Measurements from ENCODE around the gene FBXO27. TPM values are rescaled to one million over a fixed set of nuclear protein-coding genes. Genes with fewer than 3 reads are reported as not detected.

Gene FBXO27
- polyA plus RNA-seq, 3 donors = not detected

DNA sequence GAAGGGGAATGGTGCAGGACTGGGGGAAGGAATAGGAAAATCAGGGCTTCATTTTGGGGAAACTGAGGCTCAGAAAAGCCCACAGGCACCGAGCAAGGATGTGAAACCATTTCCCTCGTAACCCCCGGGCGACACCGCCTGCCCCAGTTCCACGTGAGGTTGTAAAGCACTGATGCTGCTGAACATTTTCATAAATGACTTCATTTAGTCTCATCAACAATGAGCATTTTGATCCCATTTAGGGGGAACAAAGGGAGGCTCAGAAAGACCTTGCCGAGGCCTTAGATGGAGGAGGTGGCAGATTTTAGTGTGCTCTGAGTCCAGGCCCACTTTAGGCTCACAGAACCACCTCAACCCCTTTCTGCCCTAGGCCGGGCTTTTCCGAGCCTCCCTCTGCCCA, 20.5 kb upstream of the FBXO27 start:
- Mint-ChIP-seq H3K9me3 (peaks cover 0 to 14% (median 1%) of the 10 kb centered on the region in 7 donors), H3K36me3 (no peaks in the 10 kb centered on the region)
- no peaks in the 10 kb centered on the region for H3K27me3 ChIP-seq (ENCODE audit: control insufficient read depth in 2 of 2, insufficient read depth in 2 of 2, low read length in 2 of 2)

DNA sequence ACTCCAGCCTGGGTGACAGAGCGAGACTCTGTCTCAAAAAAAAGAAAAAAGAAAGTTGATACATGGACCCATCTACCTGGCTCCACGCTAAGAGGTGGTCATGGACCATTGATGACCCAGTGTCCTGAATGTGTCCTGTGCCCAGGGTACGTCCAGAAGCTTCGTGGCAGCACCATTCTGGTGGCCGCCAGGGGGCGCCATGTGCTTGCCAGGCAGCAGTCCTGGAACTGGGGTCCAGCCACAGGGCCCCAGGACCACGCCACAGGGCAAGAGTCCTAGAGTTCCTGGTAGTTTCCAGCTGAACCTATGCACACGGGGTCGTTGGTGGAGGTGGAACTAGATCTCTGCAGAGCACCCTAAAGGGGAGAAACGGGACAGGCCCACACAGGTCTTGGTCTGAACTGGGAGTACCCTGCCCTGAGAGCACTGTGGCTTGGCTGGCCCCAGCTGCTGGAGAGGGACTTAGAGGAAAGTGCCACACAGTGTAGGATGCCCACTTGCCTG, 19.9 kb upstream of the FBXO27 start:
- H3K36me3 ChIP-seq (replicated peaks in 1 of 2; ENCODE audit: control insufficient read depth in 1 of 2, insufficient read depth in 2 of 2, low read length in 2 of 2) = no peaks in the 10 kb centered on the region
- H2AFZ ChIP-seq (ENCODE audit: insufficient read depth, low read depth, low read length, poor library complexity, severe bottlenecking) = no peak overlapping the region
- peaks cover 0 to 13% (median 1%) of the 10 kb centered on the region in 7 donors for H3K9me3 Mint-ChIP-seq
- H3K4me2 ChIP-seq (replicated peaks; ENCODE audit: extremely low read depth, low read length, poor library complexity, severe bottlenecking) = no peak overlapping the region
- 28% methylated on average over 10 of the region's 10 CpGs for whole genome bisulfite sequencing (ENCODE audit: insufficient coverage)
- H3K27me3 ChIP-seq (ENCODE audit: control insufficient read depth in 2 of 2, insufficient read depth in 2 of 2, low read length in 2 of 2) = no peaks in the 10 kb centered on the region
- H3K4me3 Mint-ChIP-seq = no peak overlapping the region
- DNase-seq = peak; percentile 34 to 52 (median 46)
- no peaks in the 10 kb centered on the region for H3K4me1 ChIP-seq (ENCODE audit: control insufficient read depth in 1 of 2, insufficient read depth in 2 of 2, low read length in 2 of 2)
- TF ChIP-seq, protein P1, sequence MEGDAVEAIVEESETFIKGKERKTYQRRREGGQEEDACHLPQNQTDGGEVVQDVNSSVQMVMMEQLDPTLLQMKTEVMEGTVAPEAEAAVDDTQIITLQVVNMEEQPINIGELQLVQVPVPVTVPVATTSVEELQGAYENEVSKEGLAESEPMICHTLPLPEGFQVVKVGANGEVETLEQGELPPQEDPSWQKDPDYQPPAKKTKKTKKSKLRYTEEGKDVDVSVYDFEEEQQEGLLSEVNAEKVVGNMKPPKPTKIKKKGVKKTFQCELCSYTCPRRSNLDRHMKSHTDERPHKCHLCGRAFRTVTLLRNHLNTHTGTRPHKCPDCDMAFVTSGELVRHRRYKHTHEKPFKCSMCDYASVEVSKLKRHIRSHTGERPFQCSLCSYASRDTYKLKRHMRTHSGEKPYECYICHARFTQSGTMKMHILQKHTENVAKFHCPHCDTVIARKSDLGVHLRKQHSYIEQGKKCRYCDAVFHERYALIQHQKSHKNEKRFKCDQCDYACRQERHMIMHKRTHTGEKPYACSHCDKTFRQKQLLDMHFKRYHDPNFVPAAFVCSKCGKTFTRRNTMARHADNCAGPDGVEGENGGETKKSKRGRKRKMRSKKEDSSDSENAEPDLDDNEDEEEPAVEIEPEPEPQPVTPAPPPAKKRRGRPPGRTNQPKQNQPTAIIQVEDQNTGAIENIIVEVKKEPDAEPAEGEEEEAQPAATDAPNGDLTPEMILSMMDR (IDR thresholded peaks at IDR 0.05) = peak; percentile 90
- intact Hi-C loops (cut with micrococcal nuclease) = no loop called here
- H3K27ac Mint-ChIP-seq = no peak overlapping the region
- H3K9ac ChIP-seq (ENCODE audit: insufficient read depth, low read length, poor library complexity, severe bottlenecking) = no peak overlapping the region
- no peak overlapping the region for H3K4me3 ChIP-seq (replicated peaks in 1 of 3; ENCODE audit: low read depth in 2 of 3, low read length in 3 of 3)
- no peaks in the 10 kb centered on the region for H4K20me1 ChIP-seq (ENCODE audit: insufficient read depth, low read length)
- H3K36me3 Mint-ChIP-seq = no peaks in the 10 kb centered on the region
- H3K9me3 ChIP-seq (replicated peaks in 1 of 2; ENCODE audit: control insufficient read depth in 1 of 2, insufficient read depth in 1 of 2, low read length in 2 of 2) = no peaks in the 10 kb centered on the region
- no peaks in the 10 kb centered on the region for H3K79me2 ChIP-seq (ENCODE audit: insufficient read depth, low read length)
- H3K27ac ChIP-seq (ENCODE audit: low read depth in 1 of 2, low read length in 2 of 2) = no peak overlapping the region
- H3K27me3 Mint-ChIP-seq (ENCODE audit: low read depth in 3 of 3) = peaks cover 5 to 10% (median 7%) of the 10 kb centered on the region in 3 donors
- H3K4me1 Mint-ChIP-seq = no peaks in the 10 kb centered on the region

More for the DNA sequence above, 20.5 kb upstream of the FBXO27 start:
- Histone ChIP-seq H3K4me3 (replicated peaks in 1 of 3; ENCODE audit: low read depth in 2 of 3, low read length in 3 of 3) (no peak overlapping the region), H3K36me3 (replicated peaks in 1 of 2; ENCODE audit: control insufficient read depth in 1 of 2, insufficient read depth in 2 of 2, low read length in 2 of 2) (no peaks in the 10 kb centered on the region), H3K9ac (ENCODE audit: insufficient read depth, low read length, poor library complexity, severe bottlenecking) (no peak overlapping the region), H3K4me1 (ENCODE audit: control insufficient read depth in 1 of 2, insufficient read depth in 2 of 2, low read length in 2 of 2) (no peaks in the 10 kb centered on the region), H3K4me2 (replicated peaks; ENCODE audit: extremely low read depth, low read length, poor library complexity, severe bottlenecking) (no peak overlapping the region), H3K79me2 (ENCODE audit: insufficient read depth, low read length) (no peaks in the 10 kb centered on the region), H3K27ac (ENCODE audit: low read depth in 1 of 2, low read length in 2 of 2) (no peak overlapping the region), H3K9me3 (replicated peaks in 1 of 2; ENCODE audit: control insufficient read depth in 1 of 2, insufficient read depth in 1 of 2, low read length in 2 of 2) (no peaks in the 10 kb centered on the region), H4K20me1 (ENCODE audit: insufficient read depth, low read length) (no peaks in the 10 kb centered on the region), H2AFZ (ENCODE audit: insufficient read depth, low read depth, low read length, poor library complexity, severe bottlenecking) (no peak overlapping the region)
- intact Hi-C loops (cut with micrococcal nuclease) = no loop called here
- no peak for DNase-seq
- TF ChIP-seq, protein P1 (IDR thresholded peaks at IDR 0.05) = no peak
- Mint-ChIP-seq H3K27ac (no peak overlapping the region), H3K4me3 (no peak overlapping the region), H3K27me3 (ENCODE audit: low read depth in 3 of 3) (peaks cover 4 to 10% (median 7%) of the 10 kb centered on the region in 3 donors), H3K4me1 (no peaks in the 10 kb centered on the region)
- 96% methylated on average over 7 of the region's 9 CpGs for WGBS (ENCODE audit: insufficient coverage)

Data from CD14-positive monocyte (primary cell).